ENCODE data around the gene SRMS.

SRMS gene

GRCh38 chr20:63534427-63534830 lies 13.1 kb downstream of the SRMS start:
- DNase-seq (ENCODE audit: low spot score): no peak
- TF ChIP-seq CTCF (IDR thresholded peaks at IDR 0.05; ENCODE audit: borderline replicate concordance, control extremely low read depth, extremely low read depth, insufficient read depth, missing control alignments): no peak
- in situ Hi-C loops (cut with MboI; ENCODE audit: low sequenced_read_pairs, unreplicated experiment): loop anchor here (25.0 kb wide), 1 partner anchor 328 kb away; the partner anchor contains the start of genes ABHD16B and TPD52L2

- in situ Hi-C loops (cut with MboI; ENCODE audit: low sequenced_read_pairs, unreplicated experiment): loop anchor here (25.0 kb wide), 1 partner anchor 328 kb away; the partner anchor contains the start of genes ABHD16B and TPD52L2
- DNase-seq (ENCODE audit: low spot score): no peak
- TF ChIP-seq CTCF (IDR thresholded peaks at IDR 0.05; ENCODE audit: borderline replicate concordance, control extremely low read depth, extremely low read depth, insufficient read depth, missing control alignments): no peak
Observed at GRCh38 chr20:63533871-63534393, 13.6 kb downstream of the SRMS start.

- in situ Hi-C loops (cut with MboI; ENCODE audit: low sequenced_read_pairs, unreplicated experiment): loop anchor here (25.0 kb wide), 1 partner anchor 329 kb away; the partner anchor contains the start of genes ABHD16B and TPD52L2
- TF ChIP-seq CTCF (IDR thresholded peaks at IDR 0.05; ENCODE audit: borderline replicate concordance, control extremely low read depth, extremely low read depth, insufficient read depth, missing control alignments): no peak
- no peak for DNase-seq (ENCODE audit: low spot score)
Observed at GRCh38 chr20:63533388-63533787, 14.2 kb downstream of the SRMS start.

GRCh38 chr20:63532449-63532971 lies 15.0 kb downstream of the SRMS start:
- DNase-seq (ENCODE audit: low spot score): no peak
- no peak for TF ChIP-seq CTCF (IDR thresholded peaks at IDR 0.05; ENCODE audit: borderline replicate concordance, control extremely low read depth, extremely low read depth, insufficient read depth, missing control alignments)
- in situ Hi-C loops (cut with MboI; ENCODE audit: low sequenced_read_pairs, unreplicated experiment): loop anchor here (25.0 kb wide), 1 partner anchor 330 kb away; the partner anchor contains the start of genes ABHD16B and TPD52L2

GRCh38 chr20:63531686-63532448 lies 15.7 kb downstream of the SRMS start:
- TF ChIP-seq CTCF (IDR thresholded peaks at IDR 0.05; ENCODE audit: borderline replicate concordance, control extremely low read depth, extremely low read depth, insufficient read depth, missing control alignments): no peak
- DNase-seq (ENCODE audit: low spot score): no peak
- in situ Hi-C loops (cut with MboI; ENCODE audit: low sequenced_read_pairs, unreplicated experiment): loop anchor here (25.0 kb wide), 1 partner anchor 330 kb away; the partner anchor contains the start of genes ABHD16B and TPD52L2

GRCh38 chr20:63530788-63531160 lies 16.8 kb downstream of the SRMS start:
- no peak for DNase-seq (ENCODE audit: low spot score)
- no peak for TF ChIP-seq CTCF (IDR thresholded peaks at IDR 0.05; ENCODE audit: borderline replicate concordance, control extremely low read depth, extremely low read depth, insufficient read depth, missing control alignments)
- in situ Hi-C loops (cut with MboI; ENCODE audit: low sequenced_read_pairs, unreplicated experiment): loop anchor here (25.0 kb wide), 1 partner anchor 332 kb away; the partner anchor contains the start of genes ABHD16B and TPD52L2
